ENCODE data around the gene DOK7.
A peak's percentile ranks its signal among the peaks of the same experiment; 100 is the strongest.

Gene DOK7

GRCh38 chr4:3460926-3461325 lies 2.2 kb upstream of the DOK7 start:
- Mint-ChIP-seq H3K4me3 (no peak overlapping the region), H3K27me3 (peaks cover 2% of the 10 kb centered on the region), H3K27ac (no peak overlapping the region), H3K4me1 (ENCODE audit: low read depth) (no peaks in the 10 kb centered on the region), H3K9me3 (ENCODE audit: low read depth) (peaks cover 3% of the 10 kb centered on the region), H3K36me3 (no peaks in the 10 kb centered on the region)

- no peaks in the 10 kb centered on the region for H3K36me3 Mint-ChIP-seq
- peaks cover 2% of the 10 kb centered on the region for H3K27me3 Mint-ChIP-seq
- no peaks in the 10 kb centered on the region for H3K4me1 Mint-ChIP-seq (ENCODE audit: low read depth)
- peaks cover 3% of the 10 kb centered on the region for H3K9me3 Mint-ChIP-seq (ENCODE audit: low read depth)
- no peak overlapping the region for H3K4me3 Mint-ChIP-seq
- no peak overlapping the region for H3K27ac Mint-ChIP-seq
These were observed 1.4 kb upstream of the DOK7 start for GRCh38 chr4:3461515-3462291.

- no peaks in the 10 kb centered on the region for H3K36me3 Mint-ChIP-seq
- peaks cover 2% of the 10 kb centered on the region for H3K27me3 Mint-ChIP-seq
- H3K9me3 Mint-ChIP-seq (ENCODE audit: low read depth): peaks cover 3% of the 10 kb centered on the region
- peak overlapping the region; percentile 35 for H3K4me3 Mint-ChIP-seq
- no peak overlapping the region for H3K27ac Mint-ChIP-seq
- no peaks in the 10 kb centered on the region for H3K4me1 Mint-ChIP-seq (ENCODE audit: low read depth)
These were observed 751 bp upstream of the DOK7 start for GRCh38 chr4:3462321-3462789.

GRCh38 chr4:3463556-3464348 lies 646 bp downstream of the DOK7 start:
- H3K4me1 Mint-ChIP-seq (ENCODE audit: low read depth): no peaks in the 10 kb centered on the region
- H3K9me3 Mint-ChIP-seq (ENCODE audit: low read depth): peaks cover 3% of the 10 kb centered on the region
- H3K27me3 Mint-ChIP-seq: peaks cover 2% of the 10 kb centered on the region
- no peak overlapping the region for H3K27ac Mint-ChIP-seq
- no peaks in the 10 kb centered on the region for H3K36me3 Mint-ChIP-seq
- no peak overlapping the region for H3K4me3 Mint-ChIP-seq

DNA sequence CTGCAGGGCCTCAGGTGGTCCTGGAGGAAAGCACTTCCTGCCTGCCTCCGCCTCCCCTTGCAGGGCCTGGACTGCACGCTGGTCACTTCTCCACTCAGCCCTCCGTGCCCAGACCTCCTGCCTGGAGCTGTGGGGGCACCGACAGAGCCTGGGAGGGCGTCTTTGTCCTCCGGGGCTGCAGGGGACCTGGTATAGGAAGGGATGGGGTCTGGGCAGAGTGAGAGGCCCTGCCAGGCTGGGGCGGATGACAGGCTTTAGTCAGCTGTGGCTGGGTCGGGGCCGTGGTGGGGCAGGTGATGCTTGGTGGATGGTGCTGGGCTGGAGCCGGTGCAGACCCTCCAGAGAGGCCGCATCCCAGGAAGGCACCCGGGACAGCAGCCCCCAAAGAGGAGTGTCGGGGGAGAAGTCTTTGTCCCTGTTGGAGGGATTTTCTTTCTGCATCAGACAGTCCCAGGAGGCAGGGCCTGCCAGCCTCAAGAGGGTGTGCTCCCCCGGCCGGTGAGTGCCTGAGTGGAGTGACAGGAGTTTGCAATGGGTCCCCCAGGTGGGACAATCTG lies 1.3 kb downstream of the DOK7 start:
- Mint-ChIP-seq H3K27me3 (peaks cover 2% of the 10 kb centered on the region), H3K36me3 (no peaks in the 10 kb centered on the region), H3K4me1 (ENCODE audit: low read depth) (no peaks in the 10 kb centered on the region), H3K27ac (no peak overlapping the region), H3K9me3 (ENCODE audit: low read depth) (peaks cover 3% of the 10 kb centered on the region), H3K4me3 (no peak overlapping the region)

- no peak overlapping the region for H3K4me3 Mint-ChIP-seq
- peaks cover 1% of the 10 kb centered on the region for H3K27me3 Mint-ChIP-seq
These were observed 2.0 kb downstream of the DOK7 start for GRCh38 chr4:3464911-3465697.

DNA sequence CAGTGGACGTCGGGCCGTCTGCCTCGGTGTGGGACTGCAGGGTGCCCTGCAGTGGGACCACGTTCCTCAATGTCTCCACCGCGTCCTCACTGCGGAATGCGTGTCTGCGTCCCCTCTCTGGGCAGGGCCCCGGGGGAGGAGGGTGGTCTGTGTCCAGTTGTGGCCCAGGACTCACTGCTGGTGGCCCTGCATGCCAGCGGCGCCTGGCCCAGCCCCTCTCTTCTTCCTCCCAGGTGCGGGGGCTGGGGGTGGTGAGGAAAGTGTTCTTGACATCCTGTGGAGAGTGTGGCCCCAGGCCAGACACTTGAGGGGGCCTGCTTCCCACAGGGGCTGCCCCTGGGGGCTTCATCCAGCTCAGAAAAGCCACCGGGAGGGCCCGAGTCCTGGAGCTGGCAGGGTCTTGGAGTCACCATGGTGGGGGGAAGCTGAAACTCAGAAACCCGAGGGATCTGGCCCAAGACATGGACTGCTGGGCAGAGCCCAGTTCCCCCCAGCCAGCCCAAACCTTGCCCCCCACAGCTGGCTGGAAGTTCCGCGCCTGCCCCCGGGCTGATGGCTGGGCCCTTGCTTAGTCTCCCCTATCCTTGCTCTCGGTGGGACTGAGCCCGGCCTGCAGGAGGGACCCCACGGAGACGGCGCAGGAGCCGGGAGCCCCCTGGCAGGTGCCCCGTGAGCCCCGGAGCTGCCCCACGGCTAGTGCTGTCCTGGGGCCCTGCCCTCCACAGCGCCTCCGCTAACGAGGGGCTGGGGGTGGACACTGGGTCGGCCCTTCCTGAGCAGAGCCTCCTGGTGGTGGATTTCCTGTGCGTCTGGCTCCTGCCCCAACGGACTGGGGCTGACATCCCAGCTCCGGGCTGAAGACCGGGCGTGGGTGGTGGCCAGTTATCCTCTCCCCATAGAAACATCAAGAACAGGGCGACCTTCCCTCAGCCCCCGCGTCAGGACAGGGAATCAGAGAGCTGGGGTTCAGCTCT lies 2.9 kb downstream of the DOK7 start:
- no peak overlapping the region for H3K27ac Mint-ChIP-seq
- H3K4me3 Mint-ChIP-seq: no peak overlapping the region
- no peaks in the 10 kb centered on the region for H3K27me3 Mint-ChIP-seq
- no peaks in the 10 kb centered on the region for H3K9me3 Mint-ChIP-seq (ENCODE audit: low read depth)
- no peaks in the 10 kb centered on the region for H3K36me3 Mint-ChIP-seq
- no peaks in the 10 kb centered on the region for H3K4me1 Mint-ChIP-seq (ENCODE audit: low read depth)

More at GRCh38 chr4:3464911-3465697, 2.0 kb downstream of the DOK7 start:
- Mint-ChIP-seq H3K9me3 (ENCODE audit: low read depth) (peaks cover 1% of the 10 kb centered on the region), H3K4me1 (ENCODE audit: low read depth) (no peaks in the 10 kb centered on the region), H3K27ac (no peak overlapping the region), H3K36me3 (no peaks in the 10 kb centered on the region)

- Mint-ChIP-seq H3K27me3 (no peaks in the 10 kb centered on the region), H3K4me1 (ENCODE audit: low read depth) (no peaks in the 10 kb centered on the region), H3K36me3 (no peaks in the 10 kb centered on the region), H3K27ac (no peak overlapping the region), H3K4me3 (no peak overlapping the region), H3K9me3 (ENCODE audit: low read depth) (no peaks in the 10 kb centered on the region)
These were observed 3.8 kb downstream of the DOK7 start for GRCh38 chr4:3466691-3467600.

- no peak overlapping the region for H3K27ac Mint-ChIP-seq
- no peaks in the 10 kb centered on the region for H3K36me3 Mint-ChIP-seq
- no peaks in the 10 kb centered on the region for H3K4me1 Mint-ChIP-seq (ENCODE audit: low read depth)
- H3K9me3 Mint-ChIP-seq (ENCODE audit: low read depth): no peaks in the 10 kb centered on the region
- no peaks in the 10 kb centered on the region for H3K27me3 Mint-ChIP-seq
- H3K4me3 Mint-ChIP-seq: no peak overlapping the region
These were observed 4.5 kb downstream of the DOK7 start for GRCh38 chr4:3467601-3468031.

- no peak overlapping the region for H3K27ac Mint-ChIP-seq
- H3K4me1 Mint-ChIP-seq (ENCODE audit: low read depth): no peaks in the 10 kb centered on the region
- no peak overlapping the region for H3K4me3 Mint-ChIP-seq
- no peaks in the 10 kb centered on the region for H3K9me3 Mint-ChIP-seq (ENCODE audit: low read depth)
- H3K36me3 Mint-ChIP-seq: no peaks in the 10 kb centered on the region
- no peaks in the 10 kb centered on the region for H3K27me3 Mint-ChIP-seq
These were observed 5.0 kb downstream of the DOK7 start for GRCh38 chr4:3468154-3468553.

- Mint-ChIP-seq H3K27me3 (no peaks in the 10 kb centered on the region), H3K9me3 (ENCODE audit: low read depth) (no peaks in the 10 kb centered on the region), H3K4me3 (no peak overlapping the region), H3K36me3 (no peaks in the 10 kb centered on the region), H3K4me1 (ENCODE audit: low read depth) (no peaks in the 10 kb centered on the region), H3K27ac (no peak overlapping the region)
These were observed 5.7 kb downstream of the DOK7 start for GRCh38 chr4:3468804-3469203.

GRCh38 chr4:3469386-3470243 lies 6.5 kb downstream of the DOK7 start:
- Mint-ChIP-seq H3K36me3 (no peaks in the 10 kb centered on the region), H3K4me1 (ENCODE audit: low read depth) (no peaks in the 10 kb centered on the region)

More at GRCh38 chr4:3469386-3470243, 6.5 kb downstream of the DOK7 start:
- no peaks in the 10 kb centered on the region for H3K9me3 Mint-ChIP-seq (ENCODE audit: low read depth)
- no peaks in the 10 kb centered on the region for H3K27me3 Mint-ChIP-seq
- H3K27ac Mint-ChIP-seq: no peak overlapping the region
- no peak overlapping the region for H3K4me3 Mint-ChIP-seq
